CD14-positive monocyte (primary cell): ENCODE results near the gene NCOA5. TPM values are rescaled to one million over a fixed set of nuclear protein-coding genes. Genes with fewer than 3 reads are reported as not detected.

Experiments
- DNase-seq, 3 donors: peaks; one replicate each; pipeline ENCODE4 v3.0.0-alpha.2; 2011 to 2022
- H2AFZ ChIP-seq: 2 replicates; pipeline ENCODE4 v1.6.0; 2012; ENCODE audit warnings: mild to moderate bottlenecking, low read depth, low read length, inconsistent platforms; ENCODE audit not compliant: insufficient read depth, poor library complexity, severe bottlenecking
- H3K27ac ChIP-seq, 2 donors: 1 replicate in 1 of 2; 2 replicates in 1 of 2; pipeline ENCODE4 v1.5.1; 2012 to 2013; ENCODE audit warnings: low read length in 2 of 2, control low read depth in 1 of 2, inconsistent platforms in 1 of 2, low read depth in 1 of 2, mild to moderate bottlenecking in 1 of 2
- H3K27me3 ChIP-seq, 2 donors: one replicate each; pipeline versions ENCODE4 v1.6.0 to v1.6.1; 2011 to 2013; ENCODE audit warnings: low read length in 2 of 2; ENCODE audit not compliant: control insufficient read depth in 2 of 2, insufficient read depth in 2 of 2
- H3K36me3 ChIP-seq, 2 donors: replicated peaks in 1 of 2; 1 replicate in 1 of 2; 2 replicates in 1 of 2; pipeline versions ENCODE4 v1.5.1 to v1.6.1; 2012 to 2013; ENCODE audit warnings: low read length in 2 of 2, control low read depth in 1 of 2, inconsistent platforms in 1 of 2, mild to moderate bottlenecking in 1 of 2; ENCODE audit not compliant: insufficient read depth in 2 of 2, control insufficient read depth in 1 of 2
- H3K4me1 ChIP-seq, 2 donors: 1 replicate in 1 of 2; 2 replicates in 1 of 2; pipeline versions ENCODE4 v1.5.1 to v1.6.1; 2012 to 2013; ENCODE audit warnings: low read length in 2 of 2, control low read depth in 1 of 2, inconsistent platforms in 1 of 2, mild to moderate bottlenecking in 1 of 2, moderate library complexity in 1 of 2; ENCODE audit not compliant: insufficient read depth in 2 of 2, control insufficient read depth in 1 of 2
- H3K4me2 ChIP-seq: replicated peaks from 2 replicates; pipeline ENCODE3; 2012; ENCODE audit warnings: low read length, moderate library complexity, mild to moderate bottlenecking; ENCODE audit not compliant: poor library complexity, severe bottlenecking; ENCODE audit errors: extremely low read depth
- H3K4me3 ChIP-seq, 3 experiments: fragments of 200-600 bp in 1 of 3; sonication (generic) in 1 of 3; replicated peaks in 1 of 3; 1 replicate in 2 of 3; 2 replicates in 1 of 3; pipeline ENCODE4 v1.5.1; 2011 to 2013; ENCODE audit warnings: low read length in 3 of 3, mild to moderate bottlenecking in 3 of 3, control low read depth in 2 of 3, low read depth in 2 of 3, inconsistent platforms in 1 of 3, moderate library complexity in 1 of 3
- H3K79me2 ChIP-seq: 2 replicates; pipeline ENCODE4 v1.6.0; 2012; ENCODE audit warnings: mild to moderate bottlenecking, control low read depth, inconsistent platforms, low read length, moderate library complexity; ENCODE audit not compliant: insufficient read depth
- H3K9ac ChIP-seq: 2 replicates; pipeline ENCODE4 v1.6.0; 2017; ENCODE audit warnings: low read length, mild to moderate bottlenecking; ENCODE audit not compliant: insufficient read depth, poor library complexity, severe bottlenecking
- H3K9me3 ChIP-seq, 2 donors: replicated peaks in 1 of 2; 1 replicate in 1 of 2; 2 replicates in 1 of 2; pipeline versions ENCODE4 v1.5.1 to v1.6.1; 2012 to 2013; ENCODE audit warnings: low read length in 2 of 2, control low read depth in 1 of 2; ENCODE audit not compliant: control insufficient read depth in 1 of 2, insufficient read depth in 1 of 2
- H4K20me1 ChIP-seq: 2 replicates; pipeline ENCODE4 v1.6.0; 2012; ENCODE audit warnings: mild to moderate bottlenecking, low read length, control low read depth, moderate library complexity; ENCODE audit not compliant: insufficient read depth
- H3K27ac Mint-ChIP-seq, 7 donors: one replicate each; pipeline ENCODE4 v1.8.0; 2020; ENCODE audit warnings: mild to moderate bottlenecking in 7 of 7, mixed read lengths in 7 of 7, moderate library complexity in 6 of 7, inconsistent platforms in 2 of 7
- H3K27me3 Mint-ChIP-seq, 3 donors: one replicate each; pipeline ENCODE4 v1.8.0; 2021 to 2022; ENCODE audit warnings: low read depth in 3 of 3, mild to moderate bottlenecking in 3 of 3, mixed read lengths in 3 of 3, moderate library complexity in 3 of 3, inconsistent platforms in 1 of 3
- H3K36me3 Mint-ChIP-seq, 2 donors: one replicate each; pipeline ENCODE4 v1.8.0; 2020; ENCODE audit warnings: mixed read lengths in 2 of 2, inconsistent platforms in 1 of 2, mild to moderate bottlenecking in 1 of 2
- H3K4me1 Mint-ChIP-seq: one replicate; pipeline ENCODE4 v1.8.0; 2020; ENCODE audit warnings: mild to moderate bottlenecking, mixed read lengths
- H3K4me3 Mint-ChIP-seq, 2 donors: one replicate each; pipeline ENCODE4 v1.8.0; 2020; ENCODE audit warnings: mild to moderate bottlenecking in 2 of 2, mixed read lengths in 2 of 2, moderate library complexity in 1 of 2
- H3K9me3 Mint-ChIP-seq, 7 donors: one replicate each; pipeline ENCODE4 v1.8.0; 2020 to 2022; ENCODE audit warnings: mixed read lengths in 7 of 7, mild to moderate bottlenecking in 6 of 7, moderate library complexity in 6 of 7, inconsistent platforms in 2 of 7
- WGBS: methylation state at CpG from one replicate; pipeline ENCODE4 v1.1.5; 2013; ENCODE audit warnings: missing lambda C conversion rate; ENCODE audit not compliant: insufficient coverage; 5-methylcytosine and 5-hydroxymethylcytosine counted together
- intact Hi-C, 2 donors: fragments of 100-400 bp; cut with micrococcal nuclease; formaldehyde crosslinking; loops; one replicate each; pipeline versions ENCODE4 v1.15.0 to v1.15.1; 2023
- polyA plus RNA-seq, 3 donors: library from polyadenylated mRNA; depleted of rRNA in 1 of 3; unstranded in 2 of 3; stranded (reverse) in 1 of 3; fragments of 300-500 nt in 2 of 3; fragments of >200 nt in 1 of 3; fragmentation: Illumina TruSeq in 2 of 3; gene quantifications; 1 replicate in 2 of 3; 2 replicates in 1 of 3; pipeline ENCODE4 v1.2.3, GENCODE V29; 2012 to 2021
- TF ChIP-seq, protein P1 (sequence below): fragments of 200-600 bp; IDR thresholded peaks from one replicate; pipeline ENCODE4 v1.8.0; 2022; ENCODE audit warnings: antibody characterized with exemption, mild to moderate bottlenecking

NCOA5 gene
- polyA plus RNA-seq, 3 donors = 4.5 to 10.2 (median 6.0) TPM

DNA sequence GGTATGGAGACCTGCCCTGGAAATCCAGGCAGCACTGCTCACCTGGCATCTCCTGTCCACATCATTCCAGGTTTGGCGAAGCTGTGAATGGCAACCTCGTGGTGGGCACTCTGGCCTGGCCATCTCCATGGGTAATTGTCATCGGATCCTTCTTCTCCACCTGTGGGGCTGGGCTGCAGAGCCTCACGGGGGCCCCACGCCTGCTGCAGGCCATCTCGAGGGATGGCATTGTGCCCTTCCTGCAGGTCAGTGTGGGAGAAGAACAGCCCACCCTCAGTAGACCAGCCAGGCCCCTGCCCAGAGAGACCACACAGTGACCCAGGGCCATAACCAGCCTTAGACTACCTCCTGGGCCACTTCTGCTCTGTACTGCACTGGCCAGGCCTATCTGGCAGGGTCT lies 44.9 kb downstream of the NCOA5 start:
- 86% methylated on average over 3 of the region's 6 CpGs for WGBS
- intact Hi-C loops = no loop called here
- no peaks in the 10 kb centered on the region for H3K36me3 ChIP-seq

GRCh38 chr20:46043556-46043955 lies 46.2 kb downstream of the NCOA5 start:
- Histone ChIP-seq H3K27ac (no peak overlapping the region), H3K9me3 (no peaks in the 10 kb centered on the region), H3K4me1 (no peaks in the 10 kb centered on the region), H4K20me1 (no peaks in the 10 kb centered on the region), H3K4me3 (no peak overlapping the region), H3K9ac (no peak overlapping the region), H3K79me2 (no peaks in the 10 kb centered on the region), H3K4me2 (no peak overlapping the region), H3K27me3 (no peaks in the 10 kb centered on the region), H3K36me3 (no peaks in the 10 kb centered on the region), H2AFZ (no peak overlapping the region)
- intact Hi-C loops = no loop called here
- peaks cover 0 to 2% (median 0%) of the 10 kb centered on the region in 7 donors for H3K9me3 Mint-ChIP-seq
- H3K27ac Mint-ChIP-seq = no peak overlapping the region
- no peak overlapping the region for H3K4me3 Mint-ChIP-seq
- no peaks in the 10 kb centered on the region for H3K4me1 Mint-ChIP-seq
- H3K27me3 Mint-ChIP-seq = peaks cover 11 to 21% (median 20%) of the 10 kb centered on the region in 3 donors
- no peaks in the 10 kb centered on the region for H3K36me3 Mint-ChIP-seq
- DNase-seq = no peak
- TF ChIP-seq, protein P1, sequence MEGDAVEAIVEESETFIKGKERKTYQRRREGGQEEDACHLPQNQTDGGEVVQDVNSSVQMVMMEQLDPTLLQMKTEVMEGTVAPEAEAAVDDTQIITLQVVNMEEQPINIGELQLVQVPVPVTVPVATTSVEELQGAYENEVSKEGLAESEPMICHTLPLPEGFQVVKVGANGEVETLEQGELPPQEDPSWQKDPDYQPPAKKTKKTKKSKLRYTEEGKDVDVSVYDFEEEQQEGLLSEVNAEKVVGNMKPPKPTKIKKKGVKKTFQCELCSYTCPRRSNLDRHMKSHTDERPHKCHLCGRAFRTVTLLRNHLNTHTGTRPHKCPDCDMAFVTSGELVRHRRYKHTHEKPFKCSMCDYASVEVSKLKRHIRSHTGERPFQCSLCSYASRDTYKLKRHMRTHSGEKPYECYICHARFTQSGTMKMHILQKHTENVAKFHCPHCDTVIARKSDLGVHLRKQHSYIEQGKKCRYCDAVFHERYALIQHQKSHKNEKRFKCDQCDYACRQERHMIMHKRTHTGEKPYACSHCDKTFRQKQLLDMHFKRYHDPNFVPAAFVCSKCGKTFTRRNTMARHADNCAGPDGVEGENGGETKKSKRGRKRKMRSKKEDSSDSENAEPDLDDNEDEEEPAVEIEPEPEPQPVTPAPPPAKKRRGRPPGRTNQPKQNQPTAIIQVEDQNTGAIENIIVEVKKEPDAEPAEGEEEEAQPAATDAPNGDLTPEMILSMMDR = no peak
- 44% methylated on average over 5 of the region's 7 CpGs for WGBS

More for the DNA sequence above, 44.9 kb downstream of the NCOA5 start:
- H2AFZ ChIP-seq = no peak overlapping the region
- no peak overlapping the region for H3K4me3 Mint-ChIP-seq
- H3K27ac Mint-ChIP-seq = no peak overlapping the region
- no peaks in the 10 kb centered on the region for H3K4me1 ChIP-seq
- H3K9me3 ChIP-seq = no peaks in the 10 kb centered on the region
- H3K27me3 ChIP-seq = no peaks in the 10 kb centered on the region
- H3K4me1 Mint-ChIP-seq = no peaks in the 10 kb centered on the region
- TF ChIP-seq, protein P1 = no peak
- H3K27me3 Mint-ChIP-seq = peaks cover 11 to 25% (median 24%) of the 10 kb centered on the region in 3 donors
- H4K20me1 ChIP-seq = no peaks in the 10 kb centered on the region
- H3K4me2 ChIP-seq = no peak overlapping the region
- DNase-seq = no peak
- H3K4me3 ChIP-seq = no peak overlapping the region
- H3K79me2 ChIP-seq = no peaks in the 10 kb centered on the region
- no peaks in the 10 kb centered on the region for H3K36me3 Mint-ChIP-seq
- H3K27ac ChIP-seq = no peak overlapping the region
- H3K9me3 Mint-ChIP-seq = peaks cover 0 to 2% (median 0%) of the 10 kb centered on the region in 7 donors
- H3K9ac ChIP-seq = no peak overlapping the region
